HG02588 (cell line): Measurements from ENCODE around the gene DUT.

Source experiments
- ATAC-seq: cut with Tn5 transposase; IDR thresholded peaks from one replicate; pipeline ENCODE4 v1.9.1; 2021; ENCODE audit warnings: mild to moderate bottlenecking, moderate library complexity; ENCODE audit not compliant: unreplicated experiment

Gene DUT

GRCh38 chr15:48367483-48367882, 36.3 kb downstream of the DUT start:
- no peak for ATAC-seq

GRCh38 chr15:48370460-48370859, 39.2 kb downstream of the DUT start:
- no peak for ATAC-seq

- ATAC-seq, result no peak
Observed at GRCh38 chr15:48371550-48371949, 40.3 kb downstream of the DUT start.

- ATAC-seq, result no peak
Observed at GRCh38 chr15:48371961-48372360, 40.7 kb downstream of the DUT start.

- no peak for ATAC-seq
Observed at GRCh38 chr15:48373821-48374451, 42.7 kb downstream of the DUT start.

- no peak for ATAC-seq
Observed at GRCh38 chr15:48374472-48374871, 43.2 kb downstream of the DUT start.

GRCh38 chr15:48375767-48376166, 44.5 kb downstream of the DUT start:
- ATAC-seq, result no peak

- ATAC-seq, result no peak
Observed at GRCh38 chr15:48380198-48380597, 49.0 kb downstream of the DUT start.

- ATAC-seq, result no peak
Observed at GRCh38 chr15:48381861-48382260, 50.6 kb downstream of the DUT start.

GRCh38 chr15:48383031-48383430, 51.8 kb downstream of the DUT start:
- no peak for ATAC-seq

- ATAC-seq, result no peak
Observed at GRCh38 chr15:48384616-48385015, 53.4 kb downstream of the DUT start.

GRCh38 chr15:48385031-48385830, 54.0 kb downstream of the DUT start:
- no peak for ATAC-seq

GRCh38 chr15:48388016-48388851, 57.0 kb downstream of the DUT start:
- no peak for ATAC-seq

- ATAC-seq, result no peak
Observed at GRCh38 chr15:48388910-48389309, 57.7 kb downstream of the DUT start.

GRCh38 chr15:48389691-48390143, 58.5 kb downstream of the DUT start:
- ATAC-seq, result no peak

GRCh38 chr15:48391950-48392349, 60.7 kb downstream of the DUT start:
- no peak for ATAC-seq

- ATAC-seq, result no peak
Observed at GRCh38 chr15:48392356-48392755, 61.1 kb downstream of the DUT start.
